Mucosa of descending colon (tissue), 3 donors: ENCODE results near the gene ALKBH8. TPM values are rescaled to one million over a fixed set of nuclear protein-coding genes. Genes with fewer than 3 reads are reported as not detected.

Experiments
- ATAC-seq: fragments of 200-7000 bp; cut with Tn5 transposase; one replicate; pipeline ENCODE4 v1.9.1; 2020; ENCODE audit warnings: mild to moderate bottlenecking, moderate library complexity
- DNase-seq, 3 donors: peaks; one replicate each; pipeline ENCODE4 v3.0.0-alpha.2; 2020
- H3K36me3 ChIP-seq: fragments of 200-600 bp; one replicate; pipeline ENCODE4 v1.8.0; 2021; ENCODE audit warnings: low read depth, mild to moderate bottlenecking
- H3K4me1 ChIP-seq: fragments of 200-600 bp; one replicate; pipeline ENCODE4 v1.8.0; 2021; ENCODE audit warnings: low read depth, mild to moderate bottlenecking
- H3K4me3 ChIP-seq: fragments of 200-600 bp; one replicate; pipeline ENCODE4 v1.8.0; 2021; ENCODE audit warnings: mild to moderate bottlenecking
- H3K9me3 ChIP-seq: fragments of 200-600 bp; one replicate; pipeline ENCODE4 v1.8.0; 2021; ENCODE audit warnings: mild to moderate bottlenecking
- CTCF ChIP-seq: fragments of 200-600 bp; IDR thresholded peaks from one replicate; pipeline ENCODE4 v1.8.0; 2022; ENCODE audit warnings: antibody characterized with exemption, mild to moderate bottlenecking
- intact Hi-C, 2 donors: fragments of 100-400 bp; cut with DNase I in 1 of 2; cut with micrococcal nuclease in 1 of 2; formaldehyde crosslinking; loops; one replicate each; pipeline versions ENCODE4 v1.11.0 to v1.11.1; 2022; cut with DNase I, micrococcal nuclease
- total RNA-seq, 3 donors: library from RNA; stranded (reverse); fragmentation: NEBNext Ultra II Directional in 2 of 3; extraction: Animal tissue kit (Norgen Biotek cat#: 25700) in 2 of 3; gene quantifications; one replicate each; pipeline versions ENCODE4 v1.2.1 to v1.2.4, GENCODE V29; 2021 to 2023
- donor health status: DM: no; HTN: no; CAD: no; lungs with moderate emphysema.
- donor health status: DM: no; HTN: no; CAD: no.
- donor health status: DM: no; HTN: yes; CAD: no.

ALKBH8 gene
- total RNA-seq, 3 donors from 2014 or later: 5.3 to 6.1 (median 6.0) TPM

- H3K4me1 ChIP-seq: no peaks in the 10 kb centered on the region
- no peak for TF ChIP-seq CTCF
- H3K9me3 ChIP-seq: no peaks in the 10 kb centered on the region
- DNase-seq: no peak
- intact Hi-C loops: no loop called here
- no peaks in the 10 kb centered on the region for H3K36me3 ChIP-seq
- no peak overlapping the region for H3K4me3 ChIP-seq
- ATAC-seq: no peak
These were observed 40.6 kb upstream of the ALKBH8 start for GRCh38 chr11:107606141-107606540.

GRCh38 chr11:107605061-107606006 lies 39.8 kb upstream of the ALKBH8 start:
- no peak for DNase-seq
- Histone ChIP-seq H3K4me1 (no peaks in the 10 kb centered on the region), H3K4me3 (no peak overlapping the region), H3K9me3 (no peaks in the 10 kb centered on the region), H3K36me3 (no peaks in the 10 kb centered on the region)
- intact Hi-C loops: no loop called here
- no peak for TF ChIP-seq CTCF
- no peak for ATAC-seq

GRCh38 chr11:107598225-107599139 lies 32.9 kb upstream of the ALKBH8 start:
- no peaks in the 10 kb centered on the region for H3K36me3 ChIP-seq
- H3K4me1 ChIP-seq: no peaks in the 10 kb centered on the region
- no peak overlapping the region for H3K4me3 ChIP-seq
- ATAC-seq: peak; percentile 38
- TF ChIP-seq CTCF: no peak
- DNase-seq: no peak
- H3K9me3 ChIP-seq: no peaks in the 10 kb centered on the region
- intact Hi-C loops: no loop called here

GRCh38 chr11:107594736-107595135 lies 29.2 kb upstream of the ALKBH8 start:
- ATAC-seq: no peak
- DNase-seq: no peak
- TF ChIP-seq CTCF: no peak
- no peaks in the 10 kb centered on the region for H3K9me3 ChIP-seq
- intact Hi-C loops: no loop called here
- peaks cover 9% of the 10 kb centered on the region for H3K4me1 ChIP-seq
- no peaks in the 10 kb centered on the region for H3K36me3 ChIP-seq
- no peak overlapping the region for H3K4me3 ChIP-seq

- ATAC-seq (no peak), DNase-seq (no peak)
- TF ChIP-seq CTCF: no peak
- Histone ChIP-seq H3K36me3 (no peaks in the 10 kb centered on the region), H3K4me3 (no peak overlapping the region), H3K9me3 (no peaks in the 10 kb centered on the region), H3K4me1 (peaks cover 9% of the 10 kb centered on the region)
- intact Hi-C loops: no loop called here
These were observed 28.4 kb upstream of the ALKBH8 start for GRCh38 chr11:107593951-107594350.
